ENCODE measurements around the gene FBXO4. TPM values are rescaled to one million over a fixed set of nuclear protein-coding genes. Genes with fewer than 3 reads are reported as not detected.

Gene FBXO4
- total RNA-seq, 1 experiment from 2014 or later, result 1.2 TPM

DNA sequence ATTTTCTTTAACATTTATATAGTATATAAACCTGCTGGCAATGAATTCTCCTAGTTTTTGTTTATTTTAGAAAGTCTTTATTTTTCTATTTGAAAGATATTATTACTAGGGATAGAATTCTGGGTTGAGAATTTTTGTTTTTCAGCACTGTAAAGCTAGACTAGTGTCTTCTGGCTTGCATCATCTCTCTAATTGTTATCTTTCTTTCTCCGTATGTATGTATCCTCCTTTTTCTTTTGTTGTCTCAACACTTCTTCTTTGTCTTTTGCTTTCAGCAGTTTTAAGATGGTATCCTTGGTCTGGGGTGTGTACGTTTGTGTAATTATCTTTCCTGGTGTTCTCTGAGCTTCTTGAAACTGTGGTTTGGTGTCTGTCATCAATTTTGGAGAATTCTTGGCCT, 48.8 kb downstream of the FBXO4 start:
- H2BK120ac ChIP-seq (ENCODE audit: low read depth, low read length, poor library complexity, severe bottlenecking), result no peak overlapping the region
- H2BK20ac ChIP-seq (ENCODE audit: low read depth, low read length, poor library complexity, severe bottlenecking), result no peak overlapping the region
- no peak overlapping the region for H4K5ac ChIP-seq (ENCODE audit: insufficient read length, low read depth, low read length)
- no peaks in the 10 kb centered on the region for H3K4me1 ChIP-seq (ENCODE audit: insufficient read depth, low read length)
- no peak overlapping the region for H4K91ac ChIP-seq (ENCODE audit: insufficient read length, low read depth, low read length)
- no peaks in the 10 kb centered on the region for H3K79me1 ChIP-seq (ENCODE audit: insufficient read depth, low read depth, low read length, poor library complexity, severe bottlenecking)
- no peak overlapping the region for H2BK12ac ChIP-seq (ENCODE audit: insufficient read length, low read depth, low read length)
- H3K9me3 ChIP-seq (ENCODE audit: control insufficient read depth, low read depth, low read length), result no peaks in the 10 kb centered on the region
- no peaks in the 10 kb centered on the region for H3K27me3 Mint-ChIP-seq (ENCODE audit: low read depth)
- H3T11ph ChIP-seq (ENCODE audit: low read length), result no peak overlapping the region
- no peak overlapping the region for H3K4me2 ChIP-seq (ENCODE audit: insufficient read depth, insufficient read length, low read length)
- H2BK15ac ChIP-seq (ENCODE audit: low read depth, low read length), result no peak overlapping the region
- H3K4ac ChIP-seq (ENCODE audit: low read depth, low read length), result no peak overlapping the region
- H3K36me3 Mint-ChIP-seq (ENCODE audit: insufficient read depth in 1 of 3, low read depth in 3 of 3), result no peaks in the 10 kb centered on the region
- no peaks in the 10 kb centered on the region for H3K23me2 ChIP-seq (ENCODE audit: insufficient read length, low read depth, low read length, poor library complexity, severe bottlenecking)
- TF ChIP-seq, protein P1, sequence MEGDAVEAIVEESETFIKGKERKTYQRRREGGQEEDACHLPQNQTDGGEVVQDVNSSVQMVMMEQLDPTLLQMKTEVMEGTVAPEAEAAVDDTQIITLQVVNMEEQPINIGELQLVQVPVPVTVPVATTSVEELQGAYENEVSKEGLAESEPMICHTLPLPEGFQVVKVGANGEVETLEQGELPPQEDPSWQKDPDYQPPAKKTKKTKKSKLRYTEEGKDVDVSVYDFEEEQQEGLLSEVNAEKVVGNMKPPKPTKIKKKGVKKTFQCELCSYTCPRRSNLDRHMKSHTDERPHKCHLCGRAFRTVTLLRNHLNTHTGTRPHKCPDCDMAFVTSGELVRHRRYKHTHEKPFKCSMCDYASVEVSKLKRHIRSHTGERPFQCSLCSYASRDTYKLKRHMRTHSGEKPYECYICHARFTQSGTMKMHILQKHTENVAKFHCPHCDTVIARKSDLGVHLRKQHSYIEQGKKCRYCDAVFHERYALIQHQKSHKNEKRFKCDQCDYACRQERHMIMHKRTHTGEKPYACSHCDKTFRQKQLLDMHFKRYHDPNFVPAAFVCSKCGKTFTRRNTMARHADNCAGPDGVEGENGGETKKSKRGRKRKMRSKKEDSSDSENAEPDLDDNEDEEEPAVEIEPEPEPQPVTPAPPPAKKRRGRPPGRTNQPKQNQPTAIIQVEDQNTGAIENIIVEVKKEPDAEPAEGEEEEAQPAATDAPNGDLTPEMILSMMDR (conservative IDR thresholded peaks at IDR 0.05), result no peak
- peaks cover 5 to 21% of the 10 kb centered on the region in 2 experiments for H3K9me3 Mint-ChIP-seq
- H4K8ac ChIP-seq (replicated peaks; ENCODE audit: insufficient read length, low read depth, low read length), result no peak overlapping the region
- no peaks in the 10 kb centered on the region for H4K20me1 ChIP-seq (ENCODE audit: control insufficient read depth, insufficient read depth, insufficient read length)
- H2BK5ac ChIP-seq (ENCODE audit: insufficient read length, low read length), result no peak overlapping the region
- H2AFZ ChIP-seq (ENCODE audit: low read length), result no peak overlapping the region
- no peak overlapping the region for H3K27ac ChIP-seq (ENCODE audit: insufficient read length, low read depth, low read length)
- H3K4me3 Mint-ChIP-seq, result no peak overlapping the region
- H3K79me2 ChIP-seq (ENCODE audit: insufficient read depth, low read length), result no peaks in the 10 kb centered on the region
- DNase-seq, result no peak
- H2AK5ac ChIP-seq (ENCODE audit: insufficient read length, low read length), result no peak overlapping the region
- H3K18ac ChIP-seq (ENCODE audit: insufficient read length, low read depth, low read length), result no peak overlapping the region
- no peaks in the 10 kb centered on the region for H3K4me1 Mint-ChIP-seq
- H3K56ac ChIP-seq (ENCODE audit: insufficient read length, low read depth, low read length), result no peak overlapping the region
- H3K14ac ChIP-seq (ENCODE audit: insufficient read depth, low read length), result no peak overlapping the region
- H3K27me3 ChIP-seq (ENCODE audit: insufficient read depth, low read length), result no peaks in the 10 kb centered on the region
- H3K23ac ChIP-seq (ENCODE audit: insufficient read length, low read depth, low read length), result no peak overlapping the region
- no peak overlapping the region for H3K9ac ChIP-seq (ENCODE audit: extremely low read depth, insufficient read length, low read length)
- H3K27ac Mint-ChIP-seq, result 0 out of 7 replicates have a peak overlapping the region, but pooled peaks of 1 of the 3 experiments have one; percentile 6
- no CpG with 5 or more reads among the region's 2 CpGs for WGBS (ENCODE audit: extremely low coverage, insufficient read length, low lambda C conversion rate)

Measured in H9 (cell line).